Omental fat pad (tissue), 4 donors: ENCODE data around the gene PADI1. TPM values are rescaled to one million over a fixed set of nuclear protein-coding genes. Genes with fewer than 3 reads are reported as not detected.

Experiments
- ATAC-seq: fragments of 150-250 bp; one replicate; pipeline ENCODE4 v1.9.1; 2016; ENCODE audit warnings: mild to moderate bottlenecking, moderate library complexity; ENCODE audit not compliant: low FRiP score
- DNase-seq: peaks from one replicate; pipeline ENCODE4 v3.0.0-alpha.2; 2019; ENCODE audit warnings: low spot score
- CTCF ChIP-seq, 3 donors: fragments of 450-650 bp; IDR thresholded peaks; one replicate each; pipeline ENCODE4 v1.5.1; 2016 to 2017; ENCODE audit warnings: antibody characterized with exemption in 3 of 3, mild to moderate bottlenecking in 3 of 3, moderate library complexity in 2 of 3
- total RNA-seq, 4 donors: library from RNA; depleted of rRNA; stranded (reverse); fragments of >200 nt; gene quantifications; one replicate each; pipeline ENCODE4 v1.1.0, GENCODE V29; 2016

The PADI1 gene
- total RNA-seq, 4 donors from 2014 or later = not detected

GRCh38 chr1:17232759-17233661 is 28.1 kb downstream of the PADI1 start:
- DNase-seq (no peak), ATAC-seq (peak; percentile 41)
- TF ChIP-seq CTCF (IDR thresholded peaks at IDR 0.05) = no peak

GRCh38 chr1:17233675-17234320 is 28.9 kb downstream of the PADI1 start:
- DNase-seq (peak; percentile 33), ATAC-seq (peak; percentile 82)
- TF ChIP-seq CTCF (IDR thresholded peaks at IDR 0.05) = no peak

- no peak for DNase-seq
- no peak for TF ChIP-seq CTCF (IDR thresholded peaks at IDR 0.05)
Observed at GRCh38 chr1:17234405-17234804, 29.5 kb downstream of the PADI1 start.

GRCh38 chr1:17235135-17235885 is 30.4 kb downstream of the PADI1 start:
- no peak for DNase-seq
- TF ChIP-seq CTCF (IDR thresholded peaks at IDR 0.05) = no peak
- ATAC-seq = no peak

More at GRCh38 chr1:17234405-17234804, 29.5 kb downstream of the PADI1 start:
- ATAC-seq = no peak

GRCh38 chr1:17236779-17237560 is 32.0 kb downstream of the PADI1 start:
- peak in 1 of 3 donors; percentile 81 for TF ChIP-seq CTCF (IDR thresholded peaks at IDR 0.05)
- DNase-seq (peak; percentile 98), ATAC-seq (peak; percentile 34)

GRCh38 chr1:17237561-17237903 is 32.6 kb downstream of the PADI1 start:
- no peak for ATAC-seq
- no peak for TF ChIP-seq CTCF (IDR thresholded peaks at IDR 0.05)

More at GRCh38 chr1:17237561-17237903, 32.6 kb downstream of the PADI1 start:
- DNase-seq = no peak
